Keratinocyte (primary cell): ENCODE results near the gene GANAB.

Experiments
- EZH2 ChIP-seq: IDR thresholded peaks from one replicate; pipeline ENCODE4 v1.6.1; 2012; ENCODE audit warnings: inconsistent platforms, mild to moderate bottlenecking, low read length, moderate library complexity
- TF ChIP-seq, protein P1 (sequence below), 3 experiments: IDR thresholded peaks in 1 of 3; conservative IDR thresholded peaks in 1 of 3; optimal IDR thresholded peaks in 1 of 3; 2 replicates in 2 of 3; 3 replicates in 1 of 3; pipeline versions ENCODE3 to v1.5.1; 2011; ENCODE audit warnings: low read length in 3 of 3, mild to moderate bottlenecking in 3 of 3, moderate library complexity in 2 of 3, control low read depth in 1 of 3, inconsistent platforms in 1 of 3; ENCODE audit not compliant: insufficient read depth in 2 of 3; ENCODE audit errors: extremely low read depth in 1 of 3

DNA sequence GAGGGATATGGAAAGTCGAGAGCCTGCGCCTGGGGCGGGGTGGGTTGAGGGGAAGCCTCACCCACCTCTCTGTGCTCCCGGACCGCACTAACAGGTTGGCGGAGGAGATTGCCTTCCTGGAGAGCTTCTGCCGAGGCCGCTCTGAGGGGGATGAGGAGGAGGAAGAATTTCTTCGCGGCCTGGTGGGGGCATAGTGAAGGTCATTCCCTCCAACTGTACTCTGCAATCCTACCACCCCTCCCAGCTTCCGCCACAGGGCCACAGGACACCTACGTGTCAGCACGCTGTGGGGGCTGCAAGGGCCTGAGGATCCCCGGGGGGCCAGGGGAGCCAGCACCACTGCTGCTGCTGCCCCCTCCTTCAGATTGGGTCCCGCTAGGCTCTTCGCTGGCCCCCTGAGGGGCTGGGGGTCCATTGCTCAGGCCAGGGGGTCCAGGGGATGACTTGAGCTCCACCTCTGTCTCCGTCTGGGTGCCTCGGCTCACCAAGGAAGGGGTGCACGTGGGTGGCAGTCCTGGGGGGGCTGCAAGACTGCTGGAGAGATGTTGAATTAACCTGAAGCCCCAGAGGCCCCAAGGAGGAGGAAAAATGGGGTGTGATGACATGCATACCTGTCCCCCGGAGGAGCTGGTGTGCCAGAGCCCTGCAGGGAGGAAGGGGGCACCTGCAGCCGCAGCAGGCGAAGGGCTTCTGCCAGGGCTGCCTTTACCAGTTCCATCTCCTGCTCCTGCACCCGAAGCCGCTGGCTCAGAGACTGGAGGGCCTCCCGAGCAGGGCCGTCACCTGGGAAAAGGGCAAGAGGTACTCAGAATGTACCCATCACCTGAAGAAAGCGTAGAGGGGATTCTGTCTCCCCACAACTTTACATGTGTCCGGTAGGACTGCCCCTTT, 35.4 kb downstream of the GANAB start:
- TF ChIP-seq, protein P1, sequence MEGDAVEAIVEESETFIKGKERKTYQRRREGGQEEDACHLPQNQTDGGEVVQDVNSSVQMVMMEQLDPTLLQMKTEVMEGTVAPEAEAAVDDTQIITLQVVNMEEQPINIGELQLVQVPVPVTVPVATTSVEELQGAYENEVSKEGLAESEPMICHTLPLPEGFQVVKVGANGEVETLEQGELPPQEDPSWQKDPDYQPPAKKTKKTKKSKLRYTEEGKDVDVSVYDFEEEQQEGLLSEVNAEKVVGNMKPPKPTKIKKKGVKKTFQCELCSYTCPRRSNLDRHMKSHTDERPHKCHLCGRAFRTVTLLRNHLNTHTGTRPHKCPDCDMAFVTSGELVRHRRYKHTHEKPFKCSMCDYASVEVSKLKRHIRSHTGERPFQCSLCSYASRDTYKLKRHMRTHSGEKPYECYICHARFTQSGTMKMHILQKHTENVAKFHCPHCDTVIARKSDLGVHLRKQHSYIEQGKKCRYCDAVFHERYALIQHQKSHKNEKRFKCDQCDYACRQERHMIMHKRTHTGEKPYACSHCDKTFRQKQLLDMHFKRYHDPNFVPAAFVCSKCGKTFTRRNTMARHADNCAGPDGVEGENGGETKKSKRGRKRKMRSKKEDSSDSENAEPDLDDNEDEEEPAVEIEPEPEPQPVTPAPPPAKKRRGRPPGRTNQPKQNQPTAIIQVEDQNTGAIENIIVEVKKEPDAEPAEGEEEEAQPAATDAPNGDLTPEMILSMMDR (optimal IDR thresholded peaks at IDR 0.05 in 1 of 3, IDR thresholded peaks at IDR 0.05 in 1 of 3, conservative IDR thresholded peaks at IDR 0.05 in 1 of 3; ENCODE audit: extremely low read depth in 1 of 3, insufficient read depth in 2 of 3, low read length in 3 of 3), result no peak
- no peak for TF ChIP-seq EZH2
